SIG-M5 treated with dmso at 0.1 percent for 504 hours (cell line): ENCODE measurements around the gene KCNK4.
A peak's percentile ranks its signal among the peaks of the same experiment; 100 is the strongest.
"Not testable (repeated sequence)": the region's sequence is repeated elsewhere in the genome, so short reads cannot be mapped to it uniquely, and the experiment has no call there.

ENCODE experiments used
- DNase-seq: peaks from one replicate; lab custom pipeline; 2025; ENCODE audit not compliant: unreplicated experiment; lab: John Stamatoyannopoulos, UW

KCNK4 gene

DNA sequence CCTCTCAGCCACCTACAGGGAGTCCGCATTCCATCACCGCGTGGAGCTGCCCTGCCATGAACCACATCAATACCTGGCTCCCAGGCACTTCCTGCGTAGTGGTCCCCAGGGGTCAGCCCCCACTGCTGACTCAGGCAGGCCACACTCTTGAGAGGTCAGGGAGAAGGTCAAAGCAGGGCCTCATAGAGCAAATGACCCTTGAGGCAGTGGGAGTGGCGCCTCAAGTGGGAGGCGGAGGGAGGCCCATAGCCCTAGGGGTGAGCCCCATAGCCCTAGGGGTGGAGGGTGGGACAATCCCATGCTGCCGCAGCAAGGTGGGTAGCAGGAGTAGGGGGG, 31.8 kb downstream of the KCNK4 start:
- DNase-seq = no peak

DNA sequence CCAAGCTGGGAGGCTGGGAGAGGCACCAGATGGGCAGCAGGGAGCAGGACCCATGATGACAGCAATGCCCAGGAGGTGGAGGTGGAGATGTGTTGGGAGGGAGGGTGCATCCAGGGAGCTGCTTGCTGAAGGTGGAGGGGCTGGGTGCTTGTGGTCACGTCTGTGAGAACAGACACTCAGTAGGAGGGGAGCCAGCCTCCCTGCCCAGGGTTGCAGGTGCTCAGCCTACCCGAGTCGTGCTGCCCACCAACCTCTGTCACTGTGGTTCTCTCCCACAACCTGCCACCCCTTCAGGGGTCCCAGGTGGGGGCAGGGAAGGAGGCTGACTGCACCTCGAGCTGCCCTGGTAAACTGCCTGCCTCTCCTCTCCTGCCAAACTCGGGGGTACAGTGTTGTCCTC, 32.3 kb downstream of the KCNK4 start:
- DNase-seq = no peak

DNA sequence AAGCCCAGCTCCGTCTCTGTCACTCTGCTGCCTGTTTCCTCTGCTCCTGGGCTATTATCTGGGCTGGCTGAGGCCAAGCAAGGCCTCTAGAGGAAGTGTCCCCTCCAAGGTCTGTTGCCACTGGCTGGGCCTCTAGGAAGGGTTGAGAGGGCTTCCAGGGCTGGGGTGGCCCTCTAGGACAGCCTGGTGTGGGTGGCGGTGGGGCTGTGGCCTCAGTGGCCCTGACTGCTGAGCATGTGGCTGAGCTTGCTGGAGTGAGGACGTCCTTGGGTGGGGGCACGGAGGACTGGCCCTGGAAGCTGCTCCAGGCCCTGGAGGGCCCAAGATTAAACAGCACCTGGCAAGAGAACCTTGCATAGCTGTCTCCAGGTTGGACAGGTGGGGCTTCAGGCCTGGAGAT, 32.9 kb downstream of the KCNK4 start:
- not testable (repeated sequence) for DNase-seq

DNA sequence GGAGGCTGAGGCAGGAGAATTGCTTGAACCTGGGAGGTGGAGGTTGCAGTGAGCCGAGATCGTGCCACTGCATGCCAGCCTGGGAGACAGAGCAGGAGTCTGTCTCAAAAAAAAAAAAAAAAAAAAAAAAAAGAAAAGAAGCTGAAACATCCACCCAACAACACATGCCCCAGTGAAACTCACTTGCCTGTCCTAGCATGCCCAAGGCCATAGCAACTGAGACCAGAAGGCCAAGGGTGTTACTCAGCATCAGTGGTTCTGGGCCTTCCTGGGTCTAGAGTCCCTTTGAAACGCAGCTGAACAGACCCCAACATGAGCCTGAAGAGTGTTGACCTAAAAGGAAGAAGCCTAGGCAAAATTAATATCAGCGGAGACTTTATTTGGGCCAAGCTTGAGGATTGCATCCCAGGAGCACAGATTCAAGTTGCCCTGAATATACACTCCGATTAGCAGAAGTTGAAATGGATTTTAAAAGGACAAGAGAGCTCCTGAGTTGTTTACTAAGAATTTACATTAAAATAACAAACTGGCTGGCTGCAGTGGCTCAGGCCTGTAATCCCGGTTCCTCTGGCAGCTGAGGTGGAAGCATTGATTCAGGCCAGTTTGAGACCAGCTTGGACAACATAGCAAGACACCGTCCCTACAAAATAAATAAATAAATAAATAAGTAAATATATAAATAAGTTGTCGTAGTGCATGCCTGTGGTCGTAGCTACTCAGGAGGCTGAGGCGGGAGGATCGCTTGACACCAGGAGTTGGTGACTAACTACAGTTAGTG, 33.8 kb downstream of the KCNK4 start:
- DNase-seq = no peak

DNA sequence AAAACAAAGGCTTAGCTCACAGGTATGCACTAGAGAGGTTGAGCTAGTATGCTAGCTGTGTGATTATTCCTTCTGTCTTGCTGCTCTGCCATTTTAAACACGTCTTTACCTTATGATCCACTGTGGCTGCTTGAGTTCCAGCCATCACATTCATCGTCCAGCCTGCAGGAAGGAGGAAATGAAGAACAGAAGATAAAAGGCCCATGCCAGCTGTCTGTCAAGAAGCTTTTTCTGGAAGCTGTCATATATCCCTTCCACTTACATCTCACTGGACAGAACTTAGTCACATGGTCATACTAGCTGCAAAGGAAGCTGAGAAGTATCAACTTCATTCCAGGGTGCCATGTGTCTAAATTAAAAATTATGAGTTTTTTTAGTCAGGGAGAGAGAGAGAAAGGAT, 36.3 kb downstream of the KCNK4 start:
- DNase-seq = no peak

DNA sequence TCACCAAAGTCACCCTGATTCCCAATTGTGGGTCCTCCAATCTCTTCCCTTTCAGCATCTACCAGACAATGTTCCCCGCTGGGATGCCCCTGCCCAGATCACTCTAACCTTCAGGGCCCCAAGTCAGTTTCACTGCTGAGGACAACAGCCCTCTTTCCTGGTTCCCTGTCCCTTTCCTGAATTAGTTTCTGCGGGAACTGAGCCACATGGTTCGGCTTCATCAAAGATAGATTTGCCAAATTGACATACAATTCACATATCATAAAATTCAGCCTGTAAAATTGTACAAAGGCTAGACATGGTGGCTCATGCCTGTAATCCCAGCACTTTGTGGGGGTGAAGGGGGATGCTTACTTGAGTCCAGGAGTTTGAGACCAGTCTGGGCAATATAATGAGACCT, 36.9 kb downstream of the KCNK4 start:
- no peak for DNase-seq

DNA sequence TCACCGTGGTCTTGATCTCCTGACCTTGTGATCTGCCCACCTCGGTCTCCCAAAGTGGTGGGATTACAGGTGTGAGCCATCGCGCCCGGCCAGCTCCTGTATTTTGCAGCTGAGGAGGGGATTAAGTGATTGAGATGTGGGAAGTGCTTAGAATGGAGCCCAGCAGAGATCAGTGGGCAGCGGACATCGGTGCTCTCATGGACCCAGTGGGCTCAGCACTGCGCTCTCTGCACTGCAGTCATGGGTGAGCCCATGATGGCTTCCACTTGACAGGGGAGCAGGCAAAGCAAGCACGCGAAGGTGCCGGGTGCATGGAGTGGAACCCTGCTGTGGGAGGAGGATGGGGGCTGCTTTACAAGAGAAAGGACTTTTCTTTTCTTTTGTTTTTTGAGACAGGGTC, 39.8 kb downstream of the KCNK4 start:
- no peak for DNase-seq

DNA sequence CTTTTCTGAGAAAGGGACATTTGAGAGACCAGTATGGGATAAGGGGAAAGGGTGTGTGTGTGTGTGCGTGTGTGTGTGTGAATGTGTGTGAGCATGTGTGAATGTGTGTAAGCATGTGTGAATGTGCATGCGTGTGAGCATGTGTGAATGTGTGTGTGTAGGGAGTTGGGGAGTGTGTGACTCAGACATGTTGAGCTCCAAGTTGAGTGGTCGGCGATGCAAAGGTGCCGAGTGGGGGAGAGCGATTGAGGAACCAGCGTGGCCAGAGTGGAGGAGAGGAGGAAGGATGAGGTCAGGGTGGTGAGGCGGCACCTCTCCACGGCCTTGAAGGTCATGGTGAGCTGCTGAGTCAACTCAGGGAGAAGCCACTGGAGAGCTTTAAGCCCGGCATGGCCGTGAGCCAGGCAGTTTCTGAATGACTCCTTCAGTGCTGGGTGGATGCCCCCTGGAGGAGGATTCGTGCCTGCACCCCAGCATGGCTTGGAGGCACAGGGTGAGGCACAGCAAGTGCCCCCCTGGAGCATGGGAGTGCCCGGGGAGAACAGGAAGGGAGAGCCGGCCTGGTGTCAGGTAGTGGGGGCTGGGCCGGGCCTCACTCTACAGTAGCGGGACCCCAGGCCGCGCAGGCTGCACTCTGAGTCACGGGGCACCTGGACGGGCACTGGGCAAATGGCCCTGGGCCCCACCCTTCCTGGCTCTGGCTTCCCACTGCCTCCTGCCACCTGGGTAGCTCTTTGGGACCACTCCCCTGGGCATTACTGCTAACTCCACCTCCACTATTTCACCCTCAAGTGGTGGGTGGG, 40.7 kb downstream of the KCNK4 start:
- DNase-seq = peak; percentile 71

DNA sequence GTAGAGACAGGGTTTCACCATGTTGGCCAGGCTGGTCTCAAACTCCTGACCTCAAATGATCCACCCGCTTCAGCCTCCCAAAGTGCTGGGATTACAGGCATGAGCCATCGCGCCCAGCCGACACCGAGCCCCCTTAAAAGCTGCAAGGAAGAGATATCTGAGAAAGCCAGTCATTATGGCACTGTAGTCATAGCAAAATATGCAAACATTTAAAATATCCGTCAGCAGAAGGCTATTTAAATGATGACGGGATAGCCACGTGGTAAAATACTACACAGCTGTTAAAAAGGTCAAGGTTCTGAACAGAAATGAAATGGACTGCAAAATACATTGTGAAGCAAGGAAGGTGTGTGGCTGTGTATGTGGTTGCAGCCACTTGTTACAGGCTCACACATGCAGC, 42.5 kb downstream of the KCNK4 start:
- no peak for DNase-seq

DNA sequence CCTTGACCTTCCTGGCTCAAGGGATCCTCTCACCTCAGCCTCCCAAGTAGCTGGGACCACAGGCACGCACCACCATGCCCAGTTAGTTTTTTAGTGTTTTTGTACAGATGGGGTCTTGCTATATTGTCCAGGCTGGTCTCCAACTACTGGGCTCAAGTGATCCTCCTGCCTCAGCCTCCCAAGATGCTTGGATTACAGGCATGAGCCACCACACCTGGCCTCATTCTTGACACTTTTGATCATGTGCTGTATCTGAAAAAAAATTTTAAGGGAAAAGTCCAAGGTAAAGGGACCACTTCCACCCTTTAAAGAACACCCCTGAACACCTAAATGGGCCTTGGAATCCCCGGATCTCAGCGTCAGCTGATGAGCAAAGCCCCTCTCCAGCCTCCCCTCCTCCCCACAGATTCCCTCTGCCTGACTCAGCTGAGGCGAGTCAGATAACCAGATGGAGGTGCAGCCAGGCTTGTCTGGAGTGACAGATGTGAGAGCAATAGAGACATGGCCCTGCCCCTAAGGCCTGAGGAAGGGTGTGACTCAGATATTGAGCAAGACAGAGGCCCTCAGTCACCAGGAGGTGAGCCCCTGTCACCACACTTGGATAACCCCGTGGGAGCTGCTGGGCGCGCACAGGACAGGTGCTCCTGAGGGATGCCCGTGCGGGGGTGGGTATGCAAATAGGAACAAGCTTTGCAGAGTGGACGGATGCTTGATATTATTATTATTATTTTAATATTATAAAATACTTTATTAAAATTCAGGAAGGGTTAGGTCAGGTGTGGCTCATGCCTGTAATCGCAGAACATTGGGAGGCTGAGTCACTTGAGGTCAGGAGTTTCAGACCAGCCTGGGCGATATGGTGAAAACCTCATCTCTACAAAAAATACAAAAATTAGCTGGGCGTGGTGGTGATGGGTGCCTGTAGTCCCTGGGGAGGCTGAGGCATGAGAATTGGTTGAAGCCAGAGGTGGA, 43.9 kb downstream of the KCNK4 start:
- DNase-seq = peak; percentile 96

DNA sequence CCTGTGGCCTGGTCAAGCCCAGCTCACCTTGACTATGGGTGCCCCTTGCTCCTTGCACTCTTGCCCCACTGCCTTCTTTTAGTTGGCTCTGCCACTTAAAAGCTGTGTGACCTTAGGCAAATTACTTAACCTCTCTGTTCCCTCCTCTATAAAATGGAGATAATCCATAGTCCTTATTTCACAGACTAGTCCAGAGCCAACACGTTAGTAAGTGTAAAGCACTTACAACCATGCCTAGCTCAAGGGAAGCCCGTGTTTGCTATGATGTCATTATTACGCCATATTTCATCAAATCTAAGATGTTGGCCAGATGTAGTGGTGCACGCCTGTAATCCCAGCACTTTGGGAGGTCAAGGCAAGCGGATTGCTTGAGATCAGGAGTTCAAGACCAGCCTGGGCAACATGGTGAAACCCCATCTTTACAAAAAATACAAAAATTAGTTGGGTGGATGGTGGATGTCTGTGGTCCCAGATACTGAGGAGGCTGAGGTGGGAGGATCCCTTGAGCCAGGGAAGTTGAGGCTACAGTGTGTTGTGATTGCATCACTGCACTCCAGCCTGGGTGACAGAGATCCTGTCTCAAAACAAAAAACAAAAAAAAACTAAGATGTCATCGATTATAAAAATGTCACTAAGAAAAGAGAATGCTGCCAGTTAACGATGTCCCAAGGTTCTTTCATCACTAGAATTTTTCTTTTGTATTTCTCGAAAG, 46.6 kb downstream of the KCNK4 start:
- no peak for DNase-seq

DNA sequence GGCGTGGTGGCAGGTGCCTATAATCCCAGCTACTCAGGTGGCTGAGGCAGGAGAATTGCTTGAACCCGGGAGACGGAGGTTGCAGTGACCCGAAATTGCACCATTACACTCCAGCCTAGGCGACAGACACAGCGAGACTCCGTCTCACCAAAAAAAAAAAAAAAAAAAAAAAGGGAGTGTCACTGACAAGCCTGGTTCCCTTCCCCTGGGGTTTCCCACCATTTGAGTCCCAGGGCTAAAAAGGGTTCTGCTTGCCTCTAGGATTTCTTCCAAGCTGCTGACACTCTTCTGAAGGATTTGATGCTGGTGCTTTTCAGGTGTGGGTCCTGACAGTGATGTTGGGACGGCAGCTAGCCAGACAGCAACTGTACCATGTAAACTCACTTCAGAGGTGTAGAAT, 47.6 kb downstream of the KCNK4 start:
- DNase-seq = no peak

DNA sequence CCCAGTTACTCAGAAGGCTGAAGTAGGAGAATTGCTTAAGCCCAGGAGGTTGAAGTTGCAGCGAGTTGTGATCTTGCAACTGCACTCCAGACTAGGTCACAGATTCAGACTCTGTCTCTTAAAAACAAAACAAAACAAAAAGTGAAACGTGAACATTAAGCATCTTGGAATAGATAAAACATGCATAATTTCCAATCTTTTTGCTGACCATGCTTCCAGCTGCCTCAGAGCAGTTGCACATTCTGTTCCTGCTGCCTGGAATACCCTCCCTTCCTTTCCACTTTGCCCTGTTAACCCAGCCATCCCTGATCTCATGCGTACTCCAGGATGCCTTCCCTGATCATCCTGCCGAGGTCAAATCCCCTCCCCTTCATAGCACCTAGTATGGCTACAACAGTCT, 48.2 kb downstream of the KCNK4 start:
- no peak for DNase-seq

DNA sequence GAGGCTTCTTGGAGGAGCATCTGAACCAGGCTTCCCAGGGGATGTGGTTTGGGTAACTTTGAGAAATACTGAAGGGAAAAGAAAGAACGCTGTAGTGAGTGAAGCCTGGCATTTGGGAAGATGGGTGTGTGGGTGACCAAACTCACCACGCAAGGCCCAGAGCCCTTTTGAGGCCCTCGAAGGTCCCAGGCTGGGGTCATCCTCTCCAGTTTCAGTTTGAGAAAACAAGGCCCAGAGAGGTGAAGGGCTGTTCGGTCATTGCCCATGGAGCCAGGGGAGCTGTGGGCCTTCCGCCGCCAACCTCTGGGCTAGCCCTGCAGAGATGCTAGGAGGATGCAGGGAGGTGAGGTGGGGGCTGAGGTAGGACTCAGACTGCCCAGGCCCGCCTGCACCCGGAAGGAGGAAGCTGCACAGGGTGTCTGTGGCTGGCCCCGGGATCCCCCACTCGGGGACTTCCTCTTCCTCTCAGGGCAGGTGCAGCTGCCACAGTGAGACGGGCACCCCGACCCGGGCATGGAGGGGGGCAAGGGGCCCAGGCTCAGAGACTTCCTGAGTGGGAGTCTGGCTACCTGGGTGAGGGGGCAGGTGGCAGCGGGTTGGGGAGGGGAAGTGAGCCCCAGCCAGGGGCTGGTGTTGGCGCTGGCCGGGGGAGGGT, 48.8 kb downstream of the KCNK4 start, which contains the start of gene CCDC88B:
Gene CCDC88B (plus strand): TSS at position 451 of the 655 bp plus-strand sequence. CDS start 63 bp downstream, at position 514.
- peak; percentile 53 for DNase-seq

DNA sequence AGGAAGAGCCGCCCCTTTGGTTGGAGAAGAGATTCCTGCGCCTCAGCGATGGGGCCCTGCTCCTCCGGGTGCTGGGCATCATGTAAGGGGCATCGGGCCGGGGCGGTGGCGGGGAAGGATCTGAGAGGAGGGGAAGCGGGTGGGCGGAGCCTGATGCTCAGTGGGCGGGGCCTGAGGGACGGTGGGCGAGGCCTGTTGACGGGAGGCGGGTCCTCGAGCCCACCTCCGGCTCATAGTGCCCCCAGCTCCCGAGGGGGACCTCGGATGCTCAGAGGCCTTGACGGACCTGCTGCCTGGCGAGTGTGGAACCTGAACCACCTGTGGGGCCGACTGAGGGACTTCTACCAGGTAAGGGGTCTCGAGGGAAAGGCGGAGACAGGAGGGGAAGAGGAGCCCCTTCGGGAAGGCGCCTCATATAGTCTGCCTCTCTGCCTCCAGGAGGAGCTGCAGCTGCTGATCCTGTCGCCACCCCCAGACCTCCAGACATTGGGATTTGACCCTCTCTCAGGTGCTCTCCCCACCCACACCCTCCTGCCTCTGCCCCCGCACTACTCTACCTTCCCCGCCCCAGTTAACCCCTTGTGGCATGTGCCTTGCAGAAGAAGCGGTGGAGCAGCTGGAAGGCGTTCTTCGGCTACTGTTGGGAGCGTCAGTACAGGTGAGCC, 49.7 kb downstream of the KCNK4 start:
- DNase-seq = no peak

DNA sequence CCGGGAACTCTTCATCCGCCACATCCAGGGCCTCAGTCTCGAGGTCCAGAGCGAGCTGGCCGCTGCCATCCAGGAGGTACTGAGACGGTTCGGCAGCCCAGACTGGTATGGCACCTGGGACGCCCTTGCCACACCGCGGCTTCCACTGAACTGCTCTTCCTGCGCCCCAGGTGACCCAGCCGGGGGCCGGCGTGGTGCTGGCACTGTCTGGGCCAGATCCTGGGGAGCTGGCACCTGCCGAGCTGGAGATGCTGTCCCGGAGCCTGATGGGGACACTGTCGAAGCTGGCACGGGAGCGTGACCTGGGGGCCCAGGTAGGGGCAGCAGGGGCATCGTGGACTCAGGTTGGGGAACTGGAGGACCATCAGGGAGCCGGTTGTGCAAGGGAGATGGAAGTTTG, 50.3 kb downstream of the KCNK4 start:
- no peak for DNase-seq

DNA sequence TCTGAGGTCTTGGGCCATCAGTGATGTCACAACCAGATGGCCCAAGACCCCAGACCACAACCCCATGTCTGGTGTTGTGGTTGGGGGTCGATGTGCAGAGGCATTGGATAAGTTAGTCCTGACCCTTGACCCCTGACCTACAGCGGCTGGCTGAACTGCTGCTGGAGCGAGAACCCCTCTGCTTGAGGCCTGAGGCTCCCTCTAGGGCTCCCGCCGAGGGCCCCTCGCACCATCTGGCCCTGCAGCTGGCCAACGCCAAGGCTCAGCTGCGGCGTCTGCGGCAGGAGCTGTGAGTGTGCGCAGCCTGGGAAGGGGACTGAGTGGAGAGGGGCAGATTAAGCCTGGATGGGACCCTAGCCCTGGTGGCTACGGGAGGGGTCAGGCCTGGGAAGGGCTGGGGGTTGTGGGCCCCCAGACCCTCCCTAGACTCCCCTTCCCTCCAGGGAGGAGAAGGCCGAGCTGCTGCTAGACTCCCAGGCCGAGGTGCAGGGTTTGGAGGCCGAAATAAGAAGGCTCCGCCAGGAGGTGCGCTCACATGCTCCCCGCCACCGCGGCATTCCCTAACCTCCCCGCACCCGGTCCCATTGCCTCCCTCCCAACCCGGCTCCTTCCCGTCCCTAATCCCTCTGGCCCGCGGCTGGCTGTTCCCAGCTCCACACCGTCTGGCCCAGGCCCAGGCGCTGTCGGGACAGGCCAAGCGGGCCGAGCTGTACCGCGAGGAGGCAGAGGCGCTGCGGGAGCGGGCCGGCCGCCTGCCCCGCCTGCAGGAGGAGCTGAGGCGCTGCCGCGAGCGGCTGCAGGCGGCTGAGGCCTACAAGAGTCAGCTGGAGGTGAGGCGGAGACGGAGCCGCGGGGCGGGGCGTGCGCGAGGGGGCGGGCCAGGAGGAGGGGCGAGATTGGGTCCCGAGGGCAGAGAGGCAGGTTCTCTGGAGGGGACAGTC, 51.0 kb downstream of the KCNK4 start:
- DNase-seq = peak; percentile 87
